OCI-LY3 (cell line): ENCODE results near the gene HCN2.

ENCODE experiments used
- H2AFZ ChIP-seq: fragments of 200-600, 300-600 bp; shearing (Covaris generic); 2 replicates; pipeline ENCODE4 v1.6.0; 2014; ENCODE audit warnings: antibody characterized with exemption, low read depth, low read length
- H3K27ac ChIP-seq: fragments of 200-600, 300-600 bp; sonication (generic); 2 replicates; pipeline ENCODE4 v1.5.1; 2014; ENCODE audit warnings: mild to moderate bottlenecking, low read length, moderate library complexity, mixed read lengths
- H3K27me3 ChIP-seq: fragments of 200-600, 300-600 bp; sonication (generic); 2 replicates; pipeline ENCODE4 v1.6.1; 2014; ENCODE audit warnings: low read depth, low read length, mixed read lengths
- H3K36me3 ChIP-seq: fragments of 200-600, 300-600 bp; sonication (generic); replicated peaks from 2 replicates; pipeline ENCODE3; 2014; ENCODE audit warnings: low read depth, low read length, mixed read lengths
- H3K4me1 ChIP-seq: fragments of 300-600, 200-600 bp; sonication (generic); 2 replicates; pipeline ENCODE4 v1.6.1; 2014; ENCODE audit warnings: low read length, mixed read lengths
- H3K4me2 ChIP-seq: fragments of 200-600, 300-600 bp; sonication (generic); 2 replicates; pipeline ENCODE4 v1.6.1; 2014; ENCODE audit warnings: low read length, mixed read lengths
- H3K4me3 ChIP-seq: fragments of 300-600, 200-600 bp; sonication (generic); 2 replicates; pipeline ENCODE4 v1.5.1; 2014; ENCODE audit warnings: antibody characterized with exemption, mild to moderate bottlenecking, low read length, moderate library complexity
- H3K79me2 ChIP-seq: fragments of 300-600, 200-600 bp; shearing (Covaris generic); 2 replicates; pipeline ENCODE4 v1.6.1; 2014; ENCODE audit warnings: mild to moderate bottlenecking, low read length, mixed read lengths
- H3K9ac ChIP-seq: fragments of 300-600, 200-600 bp; shearing (Covaris generic); 2 replicates; pipeline ENCODE4 v1.6.0; 2014; ENCODE audit warnings: mild to moderate bottlenecking, low read length, moderate library complexity
- H3K9me3 ChIP-seq: fragments of 200-600, 300-600 bp; shearing (Covaris generic); 2 replicates; pipeline ENCODE4 v1.6.1; 2014; ENCODE audit warnings: low read length, mixed read lengths; ENCODE audit not compliant: insufficient read depth
- H4K20me1 ChIP-seq: fragments of 200-600, 300-600 bp; sonication (generic); 2 replicates; pipeline ENCODE4 v1.6.1; 2016; ENCODE audit warnings: low read length, mixed read lengths; ENCODE audit not compliant: insufficient read depth
- EZH2phosphoT487 ChIP-seq: fragments of 200-600 bp; shearing (Covaris generic); IDR thresholded peaks from 2 replicates; pipeline ENCODE4 v1.6.1; 2018; ENCODE audit warnings: antibody characterized with exemption, mixed run types, low read depth
- TF ChIP-seq, protein P1 (sequence below): fragments of 200-600, 300-600 bp; sonication (generic); IDR thresholded peaks from 2 replicates; pipeline ENCODE4 v1.5.1; 2014; ENCODE audit warnings: antibody characterized with exemption, low read length, low read depth

HCN2 gene

DNA sequence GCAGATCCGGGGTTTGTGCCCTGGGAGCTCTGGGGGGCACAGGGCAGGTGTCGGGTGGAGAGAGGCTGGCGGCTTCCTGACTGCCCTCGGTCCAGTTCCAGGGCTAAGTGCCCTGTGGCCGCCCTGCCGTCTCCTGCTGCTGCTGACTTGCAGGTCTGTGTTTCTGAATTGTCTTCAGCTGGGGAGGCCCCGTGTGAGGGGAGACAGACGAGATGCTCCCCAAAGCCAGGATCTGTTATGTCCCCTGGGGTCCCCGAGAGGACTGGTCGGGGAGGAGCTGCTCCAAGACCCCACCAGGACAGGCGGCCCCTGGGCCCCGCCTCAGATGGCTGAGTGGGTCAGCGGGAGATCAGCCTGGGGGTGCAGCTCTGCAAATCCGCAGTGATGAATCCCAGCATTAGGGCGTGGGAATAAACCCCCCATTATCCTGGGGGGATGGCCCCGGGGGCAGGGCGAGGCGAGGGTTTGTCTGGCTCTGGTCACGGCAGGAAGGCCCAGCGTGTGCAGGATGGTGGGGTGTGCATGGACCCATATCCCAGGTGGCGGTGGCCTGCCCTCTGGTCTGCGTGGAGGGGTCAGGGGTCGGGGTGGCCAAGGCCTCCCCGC, 4.7 kb downstream of the HCN2 start:
- Histone ChIP-seq H3K4me2 (no peak overlapping the region), H3K9ac (no peak overlapping the region), H3K27me3 (no peaks in the 10 kb centered on the region), H2AFZ (no peak overlapping the region), H3K27ac (no peak overlapping the region), H3K36me3 (no peaks in the 10 kb centered on the region), H3K4me3 (no peak overlapping the region), H3K4me1 (no peaks in the 10 kb centered on the region), H3K9me3 (no peaks in the 10 kb centered on the region), H3K79me2 (no peaks in the 10 kb centered on the region), H4K20me1 (peaks cover 6% of the 10 kb centered on the region; the same call in 1 of the 2 replicates)
- TF ChIP-seq EZH2phosphoT487: no peak
- TF ChIP-seq, protein P1, sequence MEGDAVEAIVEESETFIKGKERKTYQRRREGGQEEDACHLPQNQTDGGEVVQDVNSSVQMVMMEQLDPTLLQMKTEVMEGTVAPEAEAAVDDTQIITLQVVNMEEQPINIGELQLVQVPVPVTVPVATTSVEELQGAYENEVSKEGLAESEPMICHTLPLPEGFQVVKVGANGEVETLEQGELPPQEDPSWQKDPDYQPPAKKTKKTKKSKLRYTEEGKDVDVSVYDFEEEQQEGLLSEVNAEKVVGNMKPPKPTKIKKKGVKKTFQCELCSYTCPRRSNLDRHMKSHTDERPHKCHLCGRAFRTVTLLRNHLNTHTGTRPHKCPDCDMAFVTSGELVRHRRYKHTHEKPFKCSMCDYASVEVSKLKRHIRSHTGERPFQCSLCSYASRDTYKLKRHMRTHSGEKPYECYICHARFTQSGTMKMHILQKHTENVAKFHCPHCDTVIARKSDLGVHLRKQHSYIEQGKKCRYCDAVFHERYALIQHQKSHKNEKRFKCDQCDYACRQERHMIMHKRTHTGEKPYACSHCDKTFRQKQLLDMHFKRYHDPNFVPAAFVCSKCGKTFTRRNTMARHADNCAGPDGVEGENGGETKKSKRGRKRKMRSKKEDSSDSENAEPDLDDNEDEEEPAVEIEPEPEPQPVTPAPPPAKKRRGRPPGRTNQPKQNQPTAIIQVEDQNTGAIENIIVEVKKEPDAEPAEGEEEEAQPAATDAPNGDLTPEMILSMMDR: no peak

DNA sequence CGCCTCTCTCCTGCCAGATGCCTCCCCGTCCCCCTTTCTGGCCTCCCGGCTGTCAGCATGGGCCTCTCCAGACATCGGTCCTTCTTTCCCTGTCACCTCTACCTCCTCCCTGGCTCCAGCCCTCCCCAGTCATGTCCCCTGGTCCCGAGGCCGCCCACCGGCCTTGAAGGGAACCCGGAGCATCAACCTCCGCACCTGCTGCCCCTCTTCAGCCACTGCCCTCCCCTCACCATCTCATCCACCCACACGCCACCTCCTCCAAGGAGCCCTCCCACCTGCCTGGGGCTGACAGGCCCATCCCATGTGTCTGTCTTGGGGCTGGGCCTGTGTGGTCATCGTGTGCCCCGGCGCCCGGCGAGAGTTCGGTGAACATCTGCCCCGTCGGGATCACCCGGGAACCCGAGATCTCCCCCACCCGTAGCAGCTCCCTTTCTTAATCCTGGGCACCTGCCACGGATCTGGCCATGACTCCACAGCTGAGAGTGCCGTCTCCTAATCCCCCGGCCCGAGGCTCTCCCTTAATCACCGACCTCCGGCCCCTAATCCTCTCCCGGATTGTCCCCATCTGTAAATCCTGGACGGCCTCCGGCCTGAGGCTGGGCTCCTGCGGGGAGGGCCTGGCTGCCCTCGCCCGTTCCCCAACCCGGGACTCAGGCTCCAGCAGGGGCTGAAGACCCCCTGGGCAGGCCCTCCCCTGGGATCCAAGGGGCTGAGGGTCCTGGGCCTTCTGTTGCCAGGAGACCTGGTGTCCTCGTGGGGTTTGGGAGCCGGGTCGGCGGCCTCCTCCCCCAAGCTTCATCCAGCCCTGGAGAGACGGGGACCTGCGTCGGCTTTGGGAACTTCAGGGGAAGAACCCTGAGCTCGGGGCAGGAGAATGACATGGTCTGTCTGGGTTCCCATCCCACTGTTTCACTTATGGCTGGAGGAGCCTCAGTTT, 5.9 kb downstream of the HCN2 start:
- Histone ChIP-seq H3K4me3 (no peak overlapping the region), H3K27me3 (no peaks in the 10 kb centered on the region), H3K79me2 (no peaks in the 10 kb centered on the region), H4K20me1 (peaks cover 6% of the 10 kb centered on the region; the same call in 1 of the 2 replicates), H3K4me1 (no peaks in the 10 kb centered on the region), H3K27ac (no peak overlapping the region), H3K9me3 (no peaks in the 10 kb centered on the region), H2AFZ (no peak overlapping the region), H3K4me2 (no peak overlapping the region), H3K36me3 (no peaks in the 10 kb centered on the region), H3K9ac (no peak overlapping the region)
- TF ChIP-seq, protein P1: no peak
- TF ChIP-seq EZH2phosphoT487: no peak

DNA sequence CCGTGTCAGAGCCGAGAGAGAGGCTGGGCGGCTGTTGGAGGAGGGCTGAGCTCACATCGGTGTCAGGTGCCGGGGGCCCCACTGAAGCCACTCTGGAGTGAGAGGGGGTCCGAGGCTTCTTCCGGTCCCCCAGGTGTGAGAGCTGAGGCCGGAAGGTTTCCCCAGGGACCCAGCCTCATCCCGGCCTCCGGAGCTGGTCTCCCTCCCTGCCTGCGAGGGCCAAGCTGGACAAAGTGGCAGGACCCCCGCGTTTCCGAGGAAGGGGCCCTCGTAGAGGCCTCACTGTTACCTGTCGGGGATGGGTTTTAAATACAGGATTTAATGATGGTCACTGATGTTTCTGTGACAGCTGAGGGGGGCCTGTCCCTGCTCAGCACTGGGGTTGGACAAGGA, 6.6 kb downstream of the HCN2 start:
- peaks cover 4% of the 10 kb centered on the region; the same call in 1 of the 2 replicates for H4K20me1 ChIP-seq
- H3K36me3 ChIP-seq: peaks cover 1% of the 10 kb centered on the region
- no peak overlapping the region for H3K4me3 ChIP-seq
- no peak overlapping the region for H3K4me2 ChIP-seq
- no peaks in the 10 kb centered on the region for H3K79me2 ChIP-seq
- H2AFZ ChIP-seq: no peak overlapping the region
- no peaks in the 10 kb centered on the region for H3K9me3 ChIP-seq
- H3K27me3 ChIP-seq: no peaks in the 10 kb centered on the region
- no peaks in the 10 kb centered on the region for H3K4me1 ChIP-seq
- TF ChIP-seq, protein P1: no peak
- TF ChIP-seq EZH2phosphoT487: no peak
- no peak overlapping the region for H3K9ac ChIP-seq
- H3K27ac ChIP-seq: no peak overlapping the region
